HL-60 (cell line): ENCODE measurements around the gene LIPN.

Experiments
- POLR2AphosphoS5 ChIP-seq: IDR thresholded peaks from 2 replicates; pipeline ENCODE4 v1.6.1; 2012; ENCODE audit warnings: low read depth
- TF ChIP-seq, protein P1 (sequence below): IDR thresholded peaks from one replicate; pipeline ENCODE4 v1.5.1; 2011; ENCODE audit warnings: low read length, control low read depth, inconsistent platforms; ENCODE audit not compliant: insufficient read depth

DNA sequence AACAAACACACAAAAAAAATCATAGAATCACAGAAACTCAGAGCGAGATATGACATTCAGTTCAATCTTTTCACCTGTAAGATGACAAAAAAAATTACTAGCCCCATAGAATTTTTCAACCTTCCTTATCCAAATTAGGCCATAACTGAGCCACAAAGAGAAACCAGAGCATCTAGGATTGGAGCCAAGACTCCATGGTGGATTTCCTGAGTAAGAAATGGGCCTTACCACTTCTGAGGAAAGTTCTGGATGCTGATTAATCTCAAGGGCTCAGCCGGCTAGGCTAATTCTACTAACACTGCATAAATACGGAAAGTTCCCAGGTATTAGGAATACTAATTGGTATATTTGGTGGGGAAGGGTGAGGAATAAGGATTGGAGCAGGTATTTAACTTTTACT lies 59.5 kb downstream of the LIPN start:
- TF ChIP-seq, protein P1, sequence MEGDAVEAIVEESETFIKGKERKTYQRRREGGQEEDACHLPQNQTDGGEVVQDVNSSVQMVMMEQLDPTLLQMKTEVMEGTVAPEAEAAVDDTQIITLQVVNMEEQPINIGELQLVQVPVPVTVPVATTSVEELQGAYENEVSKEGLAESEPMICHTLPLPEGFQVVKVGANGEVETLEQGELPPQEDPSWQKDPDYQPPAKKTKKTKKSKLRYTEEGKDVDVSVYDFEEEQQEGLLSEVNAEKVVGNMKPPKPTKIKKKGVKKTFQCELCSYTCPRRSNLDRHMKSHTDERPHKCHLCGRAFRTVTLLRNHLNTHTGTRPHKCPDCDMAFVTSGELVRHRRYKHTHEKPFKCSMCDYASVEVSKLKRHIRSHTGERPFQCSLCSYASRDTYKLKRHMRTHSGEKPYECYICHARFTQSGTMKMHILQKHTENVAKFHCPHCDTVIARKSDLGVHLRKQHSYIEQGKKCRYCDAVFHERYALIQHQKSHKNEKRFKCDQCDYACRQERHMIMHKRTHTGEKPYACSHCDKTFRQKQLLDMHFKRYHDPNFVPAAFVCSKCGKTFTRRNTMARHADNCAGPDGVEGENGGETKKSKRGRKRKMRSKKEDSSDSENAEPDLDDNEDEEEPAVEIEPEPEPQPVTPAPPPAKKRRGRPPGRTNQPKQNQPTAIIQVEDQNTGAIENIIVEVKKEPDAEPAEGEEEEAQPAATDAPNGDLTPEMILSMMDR, result no peak
- no peak for TF ChIP-seq POLR2AphosphoS5
